IMR-90 (cell line): ENCODE results near the gene PCDHA1. TPM values are rescaled to one million over a fixed set of nuclear protein-coding genes. Genes with fewer than 3 reads are reported as not detected.

Experiments
- ATAC-seq: fragments of 200-7000 bp; cut with Tn5 transposase; 2 replicates; pipeline ENCODE4 v1.9.1; 2020; ENCODE audit warnings: low read depth, mild to moderate bottlenecking, moderate library complexity
- BruUV-seq: library from RNA; stranded (reverse); fragments of 400-500 nt; replicated peaks from 2 replicates; lab custom pipeline; 2021; lab: Mats Ljungman, UMichigan
- CTCF ChIA-PET: fragments of 300-600 bp; formaldehyde crosslinking; extraction: SDS; loops from one replicate; lab custom pipeline; 2021; ENCODE audit warnings: antibody characterized with exemption; lab: Yijun Ruan, JAX
- POLR2A ChIA-PET: fragments of 300-600 bp; sonication (Branson Sonifier 250); formaldehyde crosslinking; loops from one replicate; lab custom pipeline; 2022; ENCODE audit warnings: antibody characterized with exemption; ENCODE audit not compliant: unreplicated experiment; lab: Charles Lee
- DNase-seq: peaks from one replicate; pipeline ENCODE4 v3.0.0; 2013
- H2AFZ ChIP-seq: replicated peaks from 2 replicates; pipeline ENCODE3; 2013; ENCODE audit warnings: low read length, mild to moderate bottlenecking; ENCODE audit not compliant: poor library complexity
- H2AK5ac ChIP-seq: 2 replicates; pipeline ENCODE4 v1.6.1; 2013; ENCODE audit warnings: low read depth, low read length, inconsistent platforms
- H2AK9ac ChIP-seq: replicated peaks from 2 replicates; pipeline ENCODE3; 2013; ENCODE audit warnings: mild to moderate bottlenecking, low read depth, low read length, moderate library complexity; ENCODE audit not compliant: poor library complexity
- H2BK120ac ChIP-seq: 2 replicates; pipeline ENCODE4 v1.6.1; 2013; ENCODE audit warnings: low read depth, low read length, inconsistent platforms
- H2BK15ac ChIP-seq: 3 replicates; pipeline ENCODE4 v1.6.1; 2013; ENCODE audit warnings: low read depth, low read length, inconsistent platforms
- H2BK20ac ChIP-seq: 2 replicates; pipeline ENCODE4 v1.6.1; 2013; ENCODE audit warnings: low read depth, mild to moderate bottlenecking, inconsistent platforms, low read length, moderate library complexity
- H2BK5ac ChIP-seq: 2 replicates; pipeline ENCODE4 v1.6.1; 2013; ENCODE audit warnings: mild to moderate bottlenecking, low read depth, low read length, inconsistent platforms; ENCODE audit not compliant: poor library complexity, severe bottlenecking
- H3K14ac ChIP-seq: replicated peaks from 2 replicates; pipeline ENCODE4 v1.6.1; 2013; ENCODE audit warnings: low read depth, low read length, inconsistent platforms
- H3K18ac ChIP-seq: 2 replicates; pipeline ENCODE4 v1.6.1; 2013; ENCODE audit warnings: low read depth, low read length, control low read depth
- H3K23ac ChIP-seq: 2 replicates; pipeline ENCODE4 v1.6.1; 2013; ENCODE audit warnings: low read depth, low read length, inconsistent platforms
- H3K27ac ChIP-seq: 2 replicates; pipeline ENCODE4 v1.5.1; 2013; ENCODE audit warnings: mild to moderate bottlenecking, control low read depth, low read length; ENCODE audit not compliant: insufficient read depth
- H3K27me3 ChIP-seq: 2 replicates; pipeline ENCODE4 v1.6.1; 2013; ENCODE audit warnings: low read length; ENCODE audit not compliant: control insufficient read depth, insufficient read depth
- H3K36me3 ChIP-seq: 2 replicates; pipeline ENCODE4 v1.6.1; 2013; ENCODE audit warnings: low read length, mixed read lengths; ENCODE audit not compliant: control insufficient read depth, insufficient read depth
- H3K4ac ChIP-seq: 2 replicates; pipeline ENCODE4 v1.6.1; 2013; ENCODE audit warnings: low read depth, low read length, inconsistent platforms
- H3K4me1 ChIP-seq: 2 replicates; pipeline ENCODE4 v1.6.1; 2013; ENCODE audit warnings: low read length, mixed read lengths; ENCODE audit not compliant: control insufficient read depth, insufficient read depth
- H3K4me2 ChIP-seq: 2 replicates; pipeline ENCODE4 v1.6.1; 2013; ENCODE audit warnings: low read depth, mild to moderate bottlenecking, control low read depth, low read length, moderate library complexity
- H3K4me3 ChIP-seq: 2 replicates; pipeline ENCODE4 v1.5.1; 2013; ENCODE audit warnings: low read depth, mild to moderate bottlenecking, control low read depth, low read length, moderate library complexity; ENCODE audit not compliant: insufficient read depth
- H3K56ac ChIP-seq: 2 replicates; pipeline ENCODE4 v1.6.1; 2013; ENCODE audit warnings: low read length, inconsistent platforms; ENCODE audit not compliant: insufficient read depth; ENCODE audit errors: extremely low read depth
- H3K79me1 ChIP-seq, 2 experiments: 2 replicates each; pipeline ENCODE4 v1.6.1; 2013; ENCODE audit warnings: low read length in 2 of 2, inconsistent platforms in 1 of 2, low read depth in 1 of 2
- H3K9ac ChIP-seq: 2 replicates; pipeline ENCODE4 v1.6.1; 2013; ENCODE audit warnings: low read depth, low read length, control low read depth
- H3K9me1 ChIP-seq: 2 replicates; pipeline ENCODE4 v1.6.1; 2013; ENCODE audit warnings: low read length, inconsistent platforms; ENCODE audit not compliant: insufficient read depth
- H3K9me3 ChIP-seq: 2 replicates; pipeline ENCODE4 v1.6.1; 2013; ENCODE audit warnings: low read length; ENCODE audit not compliant: control insufficient read depth, insufficient read depth
- H4K20me1 ChIP-seq: 2 replicates; pipeline ENCODE4 v1.6.1; 2013; ENCODE audit warnings: low read length, inconsistent platforms; ENCODE audit not compliant: insufficient read depth
- H4K5ac ChIP-seq: 2 replicates; pipeline ENCODE4 v1.6.1; 2013; ENCODE audit warnings: mild to moderate bottlenecking, low read depth, low read length, control low read depth
- H4K8ac ChIP-seq, 2 experiments: 2 replicates each; pipeline ENCODE4 v1.6.1; 2013; ENCODE audit warnings: low read depth in 2 of 2, low read length in 2 of 2, control low read depth in 1 of 2, inconsistent platforms in 1 of 2
- H4K91ac ChIP-seq: 2 replicates; pipeline ENCODE4 v1.6.1; 2013; ENCODE audit warnings: low read depth, low read length, inconsistent platforms; ENCODE audit not compliant: insufficient read depth
- BHLHE40 ChIP-seq: fragments of 150-350 bp; IDR thresholded peaks from 2 replicates; pipeline ENCODE4 v1.6.1; 2016; ENCODE audit warnings: mild to moderate bottlenecking, low read depth, low read length
- CEBPB ChIP-seq: IDR thresholded peaks from 2 replicates; pipeline ENCODE4 v1.6.1; 2012; ENCODE audit warnings: low read depth, low read length, improper control_type of control experiment
- CHD1 ChIP-seq: IDR thresholded peaks from 2 replicates; pipeline ENCODE4 v1.6.1; 2012; ENCODE audit warnings: low read depth, low read length, improper control_type of control experiment
- CTCF ChIP-seq: conservative IDR thresholded peaks from 2 replicates; pipeline ENCODE4 v1.5.1; 2012; ENCODE audit warnings: mild to moderate bottlenecking, low read depth, low read length, improper control_type of control experiment
- ELK1 ChIP-seq: fragments of 150-350 bp; IDR thresholded peaks from 2 replicates; pipeline ENCODE4 v1.6.1; 2016; ENCODE audit warnings: low read depth, mild to moderate bottlenecking, low read length, moderate library complexity, borderline replicate concordance
- FOS ChIP-seq: fragments of 150-350 bp; IDR thresholded peaks from 2 replicates; pipeline ENCODE4 v1.6.1; 2016; ENCODE audit warnings: low read depth, low read length
- MAFK ChIP-seq: IDR thresholded peaks from 2 replicates; pipeline ENCODE4 v1.6.1; 2012; ENCODE audit warnings: low read depth, low read length, improper control_type of control experiment
- MAZ ChIP-seq: IDR thresholded peaks from 2 replicates; pipeline ENCODE4 v1.6.1; 2012; ENCODE audit warnings: low read depth, mild to moderate bottlenecking, low read length, improper control_type of control experiment, moderate library complexity, borderline replicate concordance
- MXI1 ChIP-seq: IDR thresholded peaks from 2 replicates; pipeline ENCODE4 v1.6.1; 2012; ENCODE audit warnings: low read depth, mild to moderate bottlenecking, low read length, moderate library complexity, borderline replicate concordance
- NFE2L2 ChIP-seq: fragments of 150-350 bp; IDR thresholded peaks from 2 replicates; pipeline ENCODE4 v1.6.1; 2016; ENCODE audit warnings: low read depth, mild to moderate bottlenecking, low read length
- POLR2A ChIP-seq: IDR thresholded peaks from 2 replicates; pipeline ENCODE4 v1.6.1; 2012; ENCODE audit warnings: mild to moderate bottlenecking, low read depth, low read length
- RAD21 ChIP-seq: IDR thresholded peaks from 2 replicates; pipeline ENCODE4 v1.6.1; 2012; ENCODE audit warnings: low read length, improper control_type of control experiment
- RCOR1 ChIP-seq: IDR thresholded peaks from 2 replicates; pipeline ENCODE4 v1.6.1; 2012; ENCODE audit warnings: mild to moderate bottlenecking, low read length, improper control_type of control experiment; ENCODE audit not compliant: insufficient replicate concordance
- RFX5 ChIP-seq: IDR thresholded peaks from 2 replicates; pipeline ENCODE4 v1.8.0; 2012; ENCODE audit warnings: low read depth, mild to moderate bottlenecking, low read length, moderate library complexity
- SMC3 ChIP-seq: fragments of 150-350 bp; IDR thresholded peaks from 2 replicates; pipeline ENCODE4 v1.6.1; 2016; ENCODE audit warnings: low read depth, mild to moderate bottlenecking, antibody characterized with exemption, low read length, moderate library complexity
- USF2 ChIP-seq: fragments of 150-350 bp; IDR thresholded peaks from 2 replicates; pipeline ENCODE4 v1.6.1; 2017; ENCODE audit warnings: mild to moderate bottlenecking, antibody characterized with exemption, low read length, low read depth
- WGBS, 2 experiments: methylation state at CpG; one replicate each; pipeline versions ENCODE4 v1.1.5 to v1.1.7; 2013; ENCODE audit warnings: missing lambda C conversion rate in 2 of 2; ENCODE audit not compliant: insufficient read length in 1 of 2; ENCODE audit errors: extremely low coverage in 2 of 2; 5-methylcytosine and 5-hydroxymethylcytosine counted together
- dilution Hi-C: fragments of 300-500 bp; cut with HindIII; formaldehyde crosslinking; loops from one replicate; pipeline ENCODE4 v1.14.3; 2018; ENCODE audit warnings: low sequenced_read_pairs; ENCODE audit not compliant: unreplicated experiment
- in situ Hi-C: fragments of 300-500 bp; cut with MboI; formaldehyde crosslinking; loops from 3 replicates; pipeline ENCODE4 v1.14.3; 2019; ENCODE audit warnings: low sequenced_read_pairs, inconsistent platforms, mixed read lengths
- intact Hi-C: fragments of 100-400 bp; cut with micrococcal nuclease; formaldehyde crosslinking; loops from 2 replicates; pipeline ENCODE4 v1.10.0; 2022
- polyA plus RNA-seq, 3 experiments: library from polyadenylated mRNA; depleted of rRNA; stranded (reverse); fragments of >200 nt; gene quantifications; 2 replicates each; pipeline ENCODE4 v1.2.3, GENCODE V29; 2012; ENCODE audit warnings: low replicate concordance in 1 of 3
- total RNA-seq: library from RNA; depleted of rRNA; stranded (reverse); fragments of >200 nt; gene quantifications from 2 replicates; pipeline ENCODE4 v1.2.3, GENCODE V29; 2012

Gene PCDHA1
- total and polyA plus RNA-seq, 2 of the 4 experiments (the other 2 are of a cell fraction), result under 0.01 to 0.05 TPM

- DNase-seq (no peak), ATAC-seq (no peak)
- 58% methylated on average over 38 of the region's 94 CpGs; no CpG with 5 or more reads in 1 of the 2 experiments for WGBS, 2 experiments
- no peak overlapping the region for H2AFZ ChIP-seq
- no peak overlapping the region for H3K4me3 ChIP-seq
- no peak overlapping the region for H3K4ac ChIP-seq
- H4K5ac ChIP-seq, result no peak overlapping the region
- H3K23ac ChIP-seq, result no peak overlapping the region
- CTCF ChIA-PET, result no interaction called here
- no peak overlapping the region for H3K9ac ChIP-seq
- H4K20me1 ChIP-seq, result no peaks in the 10 kb centered on the region
- H3K9me1 ChIP-seq, result no peaks in the 10 kb centered on the region
- no peak overlapping the region for H4K8ac ChIP-seq
- no peak overlapping the region for H2AK5ac ChIP-seq
- intact Hi-C loops, result no loop called here
- H2BK120ac ChIP-seq, result no peak overlapping the region
- POLR2A ChIA-PET, result no interaction called here
- dilution Hi-C loops, result no loop called here
- H2BK15ac ChIP-seq, result no peak overlapping the region
- H3K18ac ChIP-seq, result no peak overlapping the region
- no peak overlapping the region for H3K14ac ChIP-seq
- no TSS peak for BruUV-seq
- no peak overlapping the region for H2BK5ac ChIP-seq
- no peak overlapping the region for H4K91ac ChIP-seq
- H3K9me3 ChIP-seq, result peaks cover 29% of the 10 kb centered on the region
- no peak overlapping the region for H2AK9ac ChIP-seq
- H3K27me3 ChIP-seq, result no peaks in the 10 kb centered on the region
- no peaks in the 10 kb centered on the region for H3K79me1 ChIP-seq
- H3K36me3 ChIP-seq, result no peaks in the 10 kb centered on the region
- TF ChIP-seq BHLHE40 (no peak), RCOR1 (no peak), SMC3 (no peak), MAFK (no peak), USF2 (no peak), NFE2L2 (no peak), CHD1 (no peak), ELK1 (no peak), MXI1 (no peak), CTCF (no peak), MAZ (no peak), FOS (no peak), RFX5 (no peak), RAD21 (no peak), POLR2A (no peak), CEBPB (no peak)
- H3K4me2 ChIP-seq, result no peak overlapping the region
- H2BK20ac ChIP-seq, result no peak overlapping the region
- H3K27ac ChIP-seq, result no peak overlapping the region
- in situ Hi-C loops, result no loop called here
- no peak overlapping the region for H3K56ac ChIP-seq
- H3K4me1 ChIP-seq, result no peaks in the 10 kb centered on the region
Measured at GRCh38 chr5:140857177-140857986, 71.4 kb downstream of the PCDHA1 start.
